SK-N-SH (cell line): ENCODE data around the gene COL4A2. TPM values are rescaled to one million over a fixed set of nuclear protein-coding genes. Genes with fewer than 3 reads are reported as not detected.

ENCODE experiments used
- CTCF ChIA-PET: fragments of 300-600, 350-600 bp; formaldehyde crosslinking; extraction: SDS; loops from one replicate; lab custom pipeline; 2021; lab: Yijun Ruan, JAX
- POLR2A ChIA-PET: fragments of 350-600 bp; sonication (Branson Sonifier 250); formaldehyde crosslinking; extraction: SDS; loops from one replicate; lab custom pipeline; 2020; ENCODE audit warnings: antibody characterized with exemption, inconsistent platforms; lab: Yijun Ruan, JAX
- DNase-seq: peaks from one replicate; pipeline ENCODE4 v3.0.0; 2012
- H2AFZ ChIP-seq: fragments of 200-600 bp; sonication (generic); 2 replicates; pipeline ENCODE4 v1.8.1; 2016; ENCODE audit warnings: antibody characterized with exemption, mild to moderate bottlenecking, low read depth
- H3F3A ChIP-seq: fragments of 200-600 bp; sonication (generic); replicated peaks from 2 replicates; pipeline ENCODE3; 2016; ENCODE audit warnings: antibody characterized with exemption, mild to moderate bottlenecking; ENCODE audit not compliant: insufficient read depth
- H3K27ac ChIP-seq, 2 experiments: fragments of 200-500 bp in 1 of 2; fragments of 200-600 bp in 1 of 2; sonication (Bioruptor generic) in 1 of 2; sonication (generic), shearing (Covaris generic) in 1 of 2; 2 replicates each; pipeline versions ENCODE4 v1.5.1 to v1.6.1; 2014 to 2016; ENCODE audit warnings: low read depth in 2 of 2, inconsistent platforms in 1 of 2, low read length in 1 of 2, mild to moderate bottlenecking in 1 of 2, mixed read lengths in 1 of 2
- H3K27me3 ChIP-seq: fragments of 200-600 bp; sonication (generic), shearing (Covaris generic); 2 replicates; pipeline ENCODE4 v1.6.1; 2016; ENCODE audit warnings: mixed run types; ENCODE audit not compliant: insufficient read depth
- H3K36me3 ChIP-seq, 2 experiments: fragments of 200-500 bp in 1 of 2; fragments of 200-600 bp in 1 of 2; sonication (Bioruptor generic) in 1 of 2; sonication (generic) in 1 of 2; replicated peaks in 1 of 2; 2 replicates each; pipeline versions ENCODE3 to v1.5.1; 2014 to 2016; ENCODE audit warnings: low read length in 1 of 2, mild to moderate bottlenecking in 1 of 2; ENCODE audit not compliant: insufficient read depth in 2 of 2, control insufficient read depth in 1 of 2
- H3K4me1 ChIP-seq, 2 experiments: fragments of 200-500 bp in 1 of 2; fragments of 200-600 bp in 1 of 2; sonication (Bioruptor generic) in 1 of 2; sonication (generic), shearing (Covaris generic) in 1 of 2; 2 replicates each; pipeline versions ENCODE4 v1.5.1 to v1.6.1; 2014 to 2016; ENCODE audit warnings: low read depth in 1 of 2, low read length in 1 of 2, mixed run types in 1 of 2; ENCODE audit not compliant: insufficient read depth in 2 of 2, control insufficient read depth in 1 of 2
- H3K4me2 ChIP-seq: fragments of 200-600 bp; sonication (generic), shearing (Covaris generic); 2 replicates; pipeline ENCODE4 v1.6.1; 2017; ENCODE audit warnings: mixed run types
- H3K4me3 ChIP-seq, 2 experiments: fragments of 200-500 bp in 1 of 2; fragments of 200-600 bp in 1 of 2; sonication (Bioruptor generic) in 1 of 2; sonication (generic), shearing (Covaris generic) in 1 of 2; 2 replicates each; pipeline versions ENCODE4 v1.5.1 to v1.8.1; 2014 to 2016; ENCODE audit warnings: low read depth in 2 of 2, inconsistent platforms in 1 of 2, low read length in 1 of 2, mild to moderate bottlenecking in 1 of 2, mixed read lengths in 1 of 2, moderate library complexity in 1 of 2
- H3K79me2 ChIP-seq: fragments of 200-600 bp; sonication (generic); 2 replicates; pipeline ENCODE4 v1.8.1; 2017; ENCODE audit warnings: mild to moderate bottlenecking; ENCODE audit not compliant: insufficient read depth
- H3K9ac ChIP-seq: fragments of 200-600 bp; sonication (generic); 2 replicates; pipeline ENCODE4 v1.6.1; 2017; ENCODE audit warnings: mixed run types
- H3K9me2 ChIP-seq: fragments of 200-600 bp; sonication (generic); 2 replicates; pipeline ENCODE4 v1.6.1; 2017; ENCODE audit warnings: mixed run types
- H3K9me3 ChIP-seq: fragments of 200-600 bp; sonication (generic); 2 replicates; pipeline ENCODE4 v1.6.1; 2017; ENCODE audit warnings: mixed run types, mild to moderate bottlenecking, moderate library complexity
- H4K20me1 ChIP-seq: fragments of 200-600 bp; sonication (generic); 2 replicates; pipeline ENCODE4 v1.6.1; 2017; ENCODE audit warnings: mild to moderate bottlenecking, mixed run types; ENCODE audit not compliant: insufficient read depth
- ELF1 ChIP-seq: IDR thresholded peaks from 2 replicates; pipeline ENCODE4 v1.4.0; 2012
- EP300 ChIP-seq, 2 experiments: IDR thresholded peaks; 2 replicates each; pipeline versions ENCODE4 v1.4.0 to v1.6.1; 2012; ENCODE audit warnings: borderline replicate concordance in 1 of 2, low read depth in 1 of 2, low read length in 1 of 2
- FOSL2 ChIP-seq: IDR thresholded peaks from 2 replicates; pipeline ENCODE4 v1.4.0; 2012; ENCODE audit warnings: low read depth, mild to moderate bottlenecking, moderate library complexity, borderline replicate concordance
- FOXJ3 ChIP-seq: sonication (generic); formaldehyde crosslinking; IDR thresholded peaks from 2 replicates; pipeline ENCODE4 v1.5.1; 2020; ENCODE audit warnings: mild to moderate bottlenecking, missing genetic modification reagents
- FOXM1 ChIP-seq: IDR thresholded peaks from 2 replicates; pipeline ENCODE4 v1.4.0; 2012; ENCODE audit warnings: low read depth, mild to moderate bottlenecking
- GATA2 ChIP-seq: sonication (generic); formaldehyde crosslinking; IDR thresholded peaks from 2 replicates; pipeline ENCODE4 v1.5.0; 2020; ENCODE audit warnings: mild to moderate bottlenecking, missing genetic modification reagents
- NFIC ChIP-seq: IDR thresholded peaks from 2 replicates; pipeline ENCODE4 v1.4.0; 2012; ENCODE audit warnings: borderline replicate concordance
- NRF1 ChIP-seq: IDR thresholded peaks from 2 replicates; pipeline ENCODE4 v1.6.1; 2012; ENCODE audit warnings: low read depth, mild to moderate bottlenecking, low read length
- POLR2AphosphoS5 ChIP-seq: IDR thresholded peaks from 2 replicates; pipeline ENCODE4 v1.6.1; 2012; ENCODE audit warnings: low read depth, low read length
- RAD21 ChIP-seq: IDR thresholded peaks from 2 replicates; pipeline ENCODE4 v1.6.1; 2012; ENCODE audit warnings: mild to moderate bottlenecking, low read length
- RCOR1 ChIP-seq: fragments of 150-350 bp; IDR thresholded peaks from 2 replicates; pipeline ENCODE4 v1.6.1; 2017; ENCODE audit warnings: antibody characterized with exemption, low read length
- RFX5 ChIP-seq: IDR thresholded peaks from 2 replicates; pipeline ENCODE4 v1.6.1; 2012; ENCODE audit warnings: mild to moderate bottlenecking, improper control_type of control experiment, low read length
- TEAD4 ChIP-seq: IDR thresholded peaks from 2 replicates; pipeline ENCODE4 v1.4.0; 2012; ENCODE audit warnings: mild to moderate bottlenecking, borderline replicate concordance; ENCODE audit not compliant: insufficient read depth
- ZBTB33 ChIP-seq: IDR thresholded peaks from 2 replicates; pipeline ENCODE4 v1.4.0; 2012; ENCODE audit warnings: low read depth, borderline replicate concordance
- WGBS: methylation state at CpG from one replicate; pipeline ENCODE4 v1.1.6; 2017; ENCODE audit warnings: low lambda C conversion rate; 5-methylcytosine and 5-hydroxymethylcytosine counted together
- polyA plus RNA-seq, 3 experiments: library from polyadenylated mRNA; depleted of rRNA; stranded (reverse); fragments of >200 nt; gene quantifications; 2 replicates each; pipeline ENCODE4 v1.2.3, GENCODE V29; 2012
- TF ChIP-seq, protein P1 (sequence below): IDR thresholded peaks from 2 replicates; pipeline ENCODE4; 2012
- TF ChIP-seq, protein P2 (sequence below): IDR thresholded peaks from 2 replicates; pipeline ENCODE4 v1.4.0; 2012; ENCODE audit warnings: low read depth
- TF ChIP-seq, protein P3 (sequence below): fragments of 150-350 bp; IDR thresholded peaks from 2 replicates; pipeline ENCODE4 v1.6.1; 2017; ENCODE audit warnings: antibody characterized with exemption, low read length, low read depth, borderline replicate concordance
- TF ChIP-seq, protein P4 (sequence below): fragments of 150-350 bp; IDR thresholded peaks from 2 replicates; pipeline ENCODE4 v1.6.1; 2016; ENCODE audit warnings: mild to moderate bottlenecking, low read depth, low read length

Gene COL4A2
- polyA plus RNA-seq, 1 of the 3 experiments (the other 2 are of a cell fraction) = 137 TPM

GRCh38 chr13:110519506-110519905, 212.4 kb downstream of the COL4A2 start:
- ChIA-PET POLR2A (no interaction called here), CTCF (no interaction called here)
- Histone ChIP-seq H3K4me2 (no peak overlapping the region), H3K4me1 (peaks cover 0 to 10% of the 10 kb centered on the region in 2 experiments; a peak in 1 of 4 replicates), H3K27ac (no peak overlapping the region), H3K4me3 (no peak overlapping the region), H3K36me3 (no peaks in the 10 kb centered on the region), H3K27me3 (no peaks in the 10 kb centered on the region), H2AFZ (no peak overlapping the region), H3F3A (no peaks in the 10 kb centered on the region), H3K9me2 (no peaks in the 10 kb centered on the region), H4K20me1 (no peaks in the 10 kb centered on the region), H3K9me3 (no peaks in the 10 kb centered on the region), H3K9ac (no peak overlapping the region), H3K79me2 (no peaks in the 10 kb centered on the region)
- WGBS = 93% methylated on average over 3 of the region's 7 CpGs
- TF ChIP-seq, protein P1, sequence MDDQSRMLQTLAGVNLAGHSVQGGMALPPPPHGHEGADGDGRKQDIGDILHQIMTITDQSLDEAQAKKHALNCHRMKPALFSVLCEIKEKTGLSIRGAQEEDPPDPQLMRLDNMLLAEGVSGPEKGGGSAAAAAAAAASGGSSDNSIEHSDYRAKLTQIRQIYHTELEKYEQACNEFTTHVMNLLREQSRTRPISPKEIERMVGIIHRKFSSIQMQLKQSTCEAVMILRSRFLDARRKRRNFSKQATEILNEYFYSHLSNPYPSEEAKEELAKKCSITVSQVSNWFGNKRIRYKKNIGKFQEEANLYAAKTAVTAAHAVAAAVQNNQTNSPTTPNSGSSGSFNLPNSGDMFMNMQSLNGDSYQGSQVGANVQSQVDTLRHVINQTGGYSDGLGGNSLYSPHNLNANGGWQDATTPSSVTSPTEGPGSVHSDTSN = no peak
- DNase-seq = no peak

DNA sequence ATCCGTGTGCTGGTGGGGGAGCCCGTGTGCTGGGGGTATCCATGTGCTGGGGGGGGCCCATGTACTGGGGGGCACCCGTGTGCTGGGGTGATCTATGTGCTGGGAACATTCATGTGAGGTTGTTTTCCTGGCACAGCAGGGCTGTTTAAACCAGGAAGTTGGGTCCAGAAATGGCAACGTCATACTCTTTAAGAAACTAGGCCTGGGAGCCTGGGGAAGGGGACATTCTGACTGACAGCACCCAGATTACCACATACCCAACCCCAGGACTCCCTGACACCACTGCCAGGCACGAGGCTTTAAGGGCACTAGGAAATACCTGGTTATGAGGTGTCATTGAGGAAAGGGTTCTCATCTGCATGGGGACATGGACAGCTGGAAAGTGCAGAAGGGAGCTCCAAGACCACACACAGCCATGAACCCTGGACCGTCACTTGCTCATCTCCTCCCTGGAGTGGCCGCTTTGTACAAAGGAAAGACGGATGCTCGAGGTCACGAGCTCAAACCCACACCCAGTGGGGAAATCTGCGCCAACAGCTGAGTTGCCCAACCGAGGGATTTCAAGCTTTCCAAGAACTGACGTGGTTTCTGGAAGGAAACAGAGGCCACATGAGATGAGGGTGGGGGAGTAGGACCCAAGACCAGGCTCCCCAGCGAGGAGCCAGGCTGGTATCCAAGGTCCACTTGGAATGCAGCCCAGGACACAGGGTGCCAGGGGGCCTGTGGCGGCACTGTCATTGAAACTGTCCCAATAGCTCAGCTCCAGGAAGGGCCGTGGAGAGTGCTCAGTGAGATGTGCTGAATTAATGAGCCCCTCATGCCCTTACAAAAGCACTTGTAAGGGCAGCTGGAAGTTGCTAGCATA, 213.6 kb downstream of the COL4A2 start:
- H3K9me2 ChIP-seq = no peaks in the 10 kb centered on the region
- no peak for TF ChIP-seq TEAD4
- TF ChIP-seq RAD21 = no peak
- TF ChIP-seq GATA2 (CRISPR knock-in tag) = no peak
- no peak for TF ChIP-seq POLR2AphosphoS5
- TF ChIP-seq, protein P2, sequence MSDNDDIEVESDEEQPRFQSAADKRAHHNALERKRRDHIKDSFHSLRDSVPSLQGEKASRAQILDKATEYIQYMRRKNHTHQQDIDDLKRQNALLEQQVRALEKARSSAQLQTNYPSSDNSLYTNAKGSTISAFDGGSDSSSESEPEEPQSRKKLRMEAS = no peak
- TF ChIP-seq FOSL2 = no peak
- TF ChIP-seq, protein P3, sequence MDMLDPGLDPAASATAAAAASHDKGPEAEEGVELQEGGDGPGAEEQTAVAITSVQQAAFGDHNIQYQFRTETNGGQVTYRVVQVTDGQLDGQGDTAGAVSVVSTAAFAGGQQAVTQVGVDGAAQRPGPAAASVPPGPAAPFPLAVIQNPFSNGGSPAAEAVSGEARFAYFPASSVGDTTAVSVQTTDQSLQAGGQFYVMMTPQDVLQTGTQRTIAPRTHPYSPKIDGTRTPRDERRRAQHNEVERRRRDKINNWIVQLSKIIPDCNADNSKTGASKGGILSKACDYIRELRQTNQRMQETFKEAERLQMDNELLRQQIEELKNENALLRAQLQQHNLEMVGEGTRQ = no peak
- TF ChIP-seq, protein P4, sequence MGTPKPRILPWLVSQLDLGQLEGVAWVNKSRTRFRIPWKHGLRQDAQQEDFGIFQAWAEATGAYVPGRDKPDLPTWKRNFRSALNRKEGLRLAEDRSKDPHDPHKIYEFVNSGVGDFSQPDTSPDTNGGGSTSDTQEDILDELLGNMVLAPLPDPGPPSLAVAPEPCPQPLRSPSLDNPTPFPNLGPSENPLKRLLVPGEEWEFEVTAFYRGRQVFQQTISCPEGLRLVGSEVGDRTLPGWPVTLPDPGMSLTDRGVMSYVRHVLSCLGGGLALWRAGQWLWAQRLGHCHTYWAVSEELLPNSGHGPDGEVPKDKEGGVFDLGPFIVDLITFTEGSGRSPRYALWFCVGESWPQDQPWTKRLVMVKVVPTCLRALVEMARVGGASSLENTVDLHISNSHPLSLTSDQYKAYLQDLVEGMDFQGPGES = no peak
- no peak for TF ChIP-seq FOXJ3
- TF ChIP-seq, protein P1 = no peak
- TF ChIP-seq FOXM1 = no peak
- no peak for TF ChIP-seq ELF1
- no peak for TF ChIP-seq NRF1
- no peak for TF ChIP-seq ZBTB33
- no peak for TF ChIP-seq RCOR1
- no peak for TF ChIP-seq NFIC
- no peak for TF ChIP-seq RFX5
- no peak for TF ChIP-seq EP300 (IDR thresholded peaks at IDR 0.05; ENCODE audit: borderline replicate concordance in 1 of 2, low read depth in 1 of 2, low read length in 1 of 2)
- TF ChIP-seq, all 33 proteins: peak for 0
- Histone ChIP-seq H3K36me3 (no peaks in the 10 kb centered on the region), H3K27me3 (no peaks in the 10 kb centered on the region), H3F3A (no peaks in the 10 kb centered on the region), H3K4me1 (peaks cover 0 to 21% of the 10 kb centered on the region in 2 experiments; a peak in 1 of 4 replicates), H2AFZ (no peak overlapping the region), H3K4me3 (no peak overlapping the region), H4K20me1 (no peaks in the 10 kb centered on the region), H3K4me2 (no peak overlapping the region), H3K79me2 (no peaks in the 10 kb centered on the region), H3K9ac (no peak overlapping the region), H3K9me3 (no peaks in the 10 kb centered on the region), H3K27ac (no peak overlapping the region)
- DNase-seq = no peak
- CTCF ChIA-PET = interaction anchor here (1.4 kb wide), 1 partner anchor 33 kb away, joined by 3 read pairs; no protein-coding TSS in a partner anchor
- POLR2A ChIA-PET = no interaction called here
- 68% methylated on average over 8 of the region's 16 CpGs for WGBS
